AG04450 (cell line): ENCODE results near the gene MACROD2. TPM values are rescaled to one million over a fixed set of nuclear protein-coding genes. Genes with fewer than 3 reads are reported as not detected.

Experiments used
- CTCF ChIA-PET: fragments of 300-600, 350-600 bp; formaldehyde crosslinking; extraction: SDS; loops from one replicate; lab custom pipeline; 2022; ENCODE audit warnings: antibody characterized with exemption, inconsistent platforms; lab: Charles Lee
- POLR2A ChIA-PET: fragments of 350-600 bp; formaldehyde crosslinking; extraction: SDS; loops from one replicate; lab custom pipeline; 2021; ENCODE audit warnings: antibody characterized with exemption, inconsistent platforms; lab: Yijun Ruan, JAX
- DNase-seq: peaks from one replicate; pipeline ENCODE4 v3.0.0-alpha.2; 2011; ENCODE audit warnings: low read depth, low spot score
- H3K27ac ChIP-seq: one replicate; pipeline ENCODE4 v1.5.1; 2012; ENCODE audit warnings: low read depth, low read length, control low read depth
- H3K27me3 ChIP-seq: one replicate; pipeline ENCODE4 v1.6.0; 2012; ENCODE audit warnings: low read length; ENCODE audit not compliant: control insufficient read depth, insufficient read depth
- H3K4me3 ChIP-seq: 2 replicates; pipeline ENCODE4 v1.5.1; 2011; ENCODE audit warnings: mild to moderate bottlenecking, low read depth, low read length, control low read depth
- H3K9me3 ChIP-seq: 2 replicates; pipeline ENCODE4 v1.5.1; 2012; ENCODE audit warnings: low read length; ENCODE audit not compliant: control insufficient read depth, insufficient read depth
- CTCF ChIP-seq: IDR thresholded peaks from 2 replicates; pipeline ENCODE4 v1.5.1; 2011; ENCODE audit warnings: low read depth, low read length, control low read depth, inconsistent platforms
- polyA plus RNA-seq: library from polyadenylated mRNA; depleted of rRNA; stranded (reverse); fragments of >200 nt; gene quantifications from 2 replicates; pipeline ENCODE4 v1.2.3, GENCODE V29; 2011

Gene MACROD2
- polyA plus RNA-seq, 1 experiment: 0.02 TPM

DNA sequence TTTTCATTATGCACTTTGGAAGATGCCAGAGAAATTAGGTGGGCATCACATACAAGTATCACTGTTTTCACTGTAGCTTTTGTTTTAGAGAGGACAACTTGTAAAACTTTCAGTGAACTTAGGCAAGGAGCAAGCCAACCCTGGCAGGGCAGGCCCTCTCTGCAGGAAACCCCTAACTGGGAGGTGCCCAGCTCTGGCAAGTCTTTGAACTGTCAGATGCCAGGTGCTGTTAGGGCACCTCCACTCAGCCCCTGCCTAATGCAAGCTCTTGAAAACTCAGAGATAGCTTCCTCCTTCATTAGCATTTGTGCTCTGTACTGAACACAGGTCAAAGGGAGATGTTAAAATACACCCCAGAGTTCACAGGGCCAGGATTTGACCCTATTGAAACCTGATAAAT is 1116.3 kb downstream of the MACROD2 start:
- DNase-seq: no peak
- no peaks in the 10 kb centered on the region for H3K9me3 ChIP-seq
- H3K27ac ChIP-seq: no peak overlapping the region
- ChIA-PET POLR2A (no interaction called here), CTCF (no interaction called here)
- no peak for TF ChIP-seq CTCF
- no peaks in the 10 kb centered on the region for H3K27me3 ChIP-seq
- H3K4me3 ChIP-seq: no peak overlapping the region

GRCh38 chr20:15113144-15113773 is 1117.9 kb downstream of the MACROD2 start:
- no peak for TF ChIP-seq CTCF
- Histone ChIP-seq H3K9me3 (no peaks in the 10 kb centered on the region), H3K27ac (no peak overlapping the region), H3K4me3 (no peak overlapping the region), H3K27me3 (no peaks in the 10 kb centered on the region)
- CTCF ChIA-PET: no interaction called here
- POLR2A ChIA-PET: no interaction called here
- no peak for DNase-seq

DNA sequence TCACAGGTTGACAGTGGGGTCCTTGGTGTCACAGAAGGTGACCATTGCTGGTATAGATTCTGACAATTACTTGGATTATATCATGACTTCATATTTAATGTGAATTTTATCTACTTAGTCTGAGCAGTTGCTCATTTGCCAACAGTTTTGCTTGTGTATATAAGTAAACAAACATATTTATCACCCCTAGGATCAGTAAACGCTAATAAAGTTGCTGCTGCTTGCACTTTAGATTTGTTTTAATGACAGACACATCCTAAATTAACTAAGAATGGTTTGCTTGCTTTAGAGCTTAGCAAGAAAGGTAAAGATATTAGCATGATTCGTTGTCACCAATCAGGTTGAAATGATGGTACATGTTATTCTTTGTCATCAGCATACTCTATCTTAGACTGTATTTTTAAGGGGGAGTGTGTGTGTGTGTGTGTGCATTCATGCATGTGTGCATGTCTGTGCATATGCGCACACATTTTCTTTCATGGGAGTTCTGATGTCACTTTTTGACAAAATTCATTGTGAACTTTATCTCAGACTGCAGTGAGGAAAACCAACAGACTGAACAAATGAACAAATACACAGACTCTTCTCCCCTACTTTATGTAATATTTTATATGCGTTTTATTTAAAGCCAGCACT is 1124.7 kb downstream of the MACROD2 start:
- H3K9me3 ChIP-seq: no peaks in the 10 kb centered on the region
- TF ChIP-seq CTCF: no peak
- ChIA-PET CTCF (no interaction called here), POLR2A (no interaction called here)
- no peak for DNase-seq
- H3K4me3 ChIP-seq: no peak overlapping the region
- H3K27me3 ChIP-seq: no peaks in the 10 kb centered on the region
- H3K27ac ChIP-seq: no peak overlapping the region

DNA sequence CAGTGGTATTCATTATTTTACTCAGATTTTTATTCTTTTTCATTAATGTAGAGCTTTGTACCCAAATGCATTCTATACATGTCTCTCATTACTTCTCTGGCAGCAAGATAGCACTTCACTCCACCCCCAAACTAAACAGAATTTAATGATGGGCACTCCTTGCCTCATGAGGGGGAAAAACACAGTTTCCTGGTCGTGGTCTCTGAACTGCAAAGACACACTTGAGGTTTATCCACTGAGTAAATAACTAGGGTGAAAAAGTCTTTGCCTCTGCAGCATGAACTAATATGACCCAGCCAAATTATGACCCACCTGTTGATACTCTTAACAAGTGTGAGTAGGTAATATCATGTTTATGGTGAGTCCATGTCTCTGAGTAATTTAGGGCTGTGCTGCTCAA is 1127.3 kb downstream of the MACROD2 start:
- ChIA-PET CTCF (no interaction called here), POLR2A (no interaction called here)
- no peaks in the 10 kb centered on the region for H3K27me3 ChIP-seq
- H3K9me3 ChIP-seq: no peaks in the 10 kb centered on the region
- no peak for TF ChIP-seq CTCF
- DNase-seq: no peak
- H3K27ac ChIP-seq: no peak overlapping the region
- no peak overlapping the region for H3K4me3 ChIP-seq

DNA sequence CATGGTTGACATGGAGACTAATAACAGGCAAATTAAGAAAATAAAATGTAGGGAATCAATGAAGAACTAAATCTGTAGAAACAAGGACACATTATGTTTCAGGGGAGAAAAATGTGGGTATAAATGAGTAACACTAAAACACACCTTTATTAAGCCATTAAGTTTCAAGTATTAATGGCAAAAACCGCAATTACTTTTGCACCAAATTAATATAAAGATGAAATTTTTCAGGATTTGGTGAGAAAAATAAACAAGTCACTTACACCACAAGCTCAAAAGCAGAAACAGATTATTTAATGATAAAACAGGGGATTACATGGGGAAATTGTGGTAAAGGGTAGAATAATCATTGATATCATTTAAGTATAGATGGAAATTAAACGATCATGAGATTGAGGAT is 1135.9 kb downstream of the MACROD2 start:
- POLR2A ChIA-PET: no interaction called here
- Histone ChIP-seq H3K9me3 (no peaks in the 10 kb centered on the region; the same call in 1 of the 2 replicates), H3K4me3 (no peak overlapping the region), H3K27me3 (no peaks in the 10 kb centered on the region), H3K27ac (no peak overlapping the region)
- no peak for TF ChIP-seq CTCF
- CTCF ChIA-PET: no interaction called here
- no peak for DNase-seq
